NT2/D1 (cell line): Measurements from ENCODE around the gene ARL6IP4.

ENCODE experiments used
- DNase-seq: peaks from one replicate; pipeline ENCODE4 v3.0.0-alpha.2; 2011; ENCODE audit warnings: low read depth, low spot score
- H3K27me3 ChIP-seq: 2 replicates; pipeline ENCODE4 v1.6.0; 2011; ENCODE audit warnings: mild to moderate bottlenecking; ENCODE audit not compliant: insufficient read length, insufficient read depth
- H3K36me3 ChIP-seq: 2 replicates; pipeline ENCODE4 v1.6.1; 2011; ENCODE audit warnings: mild to moderate bottlenecking, low read length, mixed read lengths; ENCODE audit not compliant: insufficient read depth, insufficient read length
- H3K4me1 ChIP-seq: 2 replicates; pipeline ENCODE4 v1.5.1; 2011; ENCODE audit not compliant: insufficient read depth, insufficient read length
- H3K4me3 ChIP-seq: 2 replicates; pipeline ENCODE4 v1.5.1; 2011; ENCODE audit warnings: low read depth; ENCODE audit not compliant: insufficient read length
- H3K9ac ChIP-seq: 2 replicates; pipeline ENCODE4 v1.6.0; 2011; ENCODE audit warnings: low read depth; ENCODE audit not compliant: insufficient read length
- H3K9me3 ChIP-seq: 2 replicates; pipeline ENCODE4 v1.5.1; 2011; ENCODE audit warnings: mild to moderate bottlenecking, low read length; ENCODE audit not compliant: insufficient read depth
- SUZ12 ChIP-seq: IDR thresholded peaks from 2 replicates; pipeline ENCODE4 v1.6.1; 2011; ENCODE audit not compliant: insufficient read length, insufficient read depth; ENCODE audit errors: extremely low read depth
- YY1 ChIP-seq: IDR thresholded peaks from 2 replicates; pipeline ENCODE4 v1.6.1; 2011; ENCODE audit not compliant: insufficient read length, insufficient read depth
- ZNF274 ChIP-seq: IDR thresholded peaks from 2 replicates; pipeline ENCODE4 v1.6.1; 2011; ENCODE audit warnings: mild to moderate bottlenecking, low read depth, low read length

ARL6IP4 gene

DNA sequence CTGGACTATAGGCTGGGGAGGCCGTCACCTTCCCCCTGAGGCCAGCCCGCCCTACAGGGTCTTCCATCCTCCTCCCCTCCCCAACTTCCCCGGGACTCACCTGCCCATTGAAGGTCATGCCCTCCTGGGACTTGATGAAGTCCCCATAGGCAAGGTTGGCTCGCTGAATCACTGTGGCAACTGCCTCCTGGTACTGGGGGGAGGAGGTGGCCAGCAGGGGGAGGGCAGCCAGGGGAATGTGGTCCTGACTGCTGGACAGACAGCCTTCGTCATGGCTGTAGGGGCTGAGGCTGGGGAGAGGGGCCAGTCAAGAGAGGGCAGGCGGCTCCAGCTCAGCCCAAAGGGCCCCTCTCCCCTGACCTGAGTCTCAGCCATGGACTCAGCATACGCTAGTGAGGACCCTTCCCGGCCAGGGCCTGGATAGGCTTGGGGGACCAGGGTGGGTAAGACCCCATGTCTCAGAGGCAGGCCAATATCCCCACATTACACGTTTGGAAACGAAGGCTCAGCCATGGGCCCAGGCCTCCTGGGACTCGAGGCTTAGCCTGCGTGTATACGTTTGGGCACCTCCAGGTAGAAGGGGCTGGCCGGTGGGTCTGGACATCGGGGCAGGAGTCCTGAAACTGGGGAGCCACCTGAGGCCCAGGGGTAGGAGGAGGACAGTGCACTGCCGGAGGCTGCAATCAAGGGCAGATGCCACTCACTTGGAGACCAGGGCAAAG is 16.3 kb downstream of the ARL6IP4 start:
- Histone ChIP-seq H3K9ac (no peak overlapping the region), H3K4me1 (peaks cover 8% of the 10 kb centered on the region), H3K27me3 (no peaks in the 10 kb centered on the region), H3K4me3 (no peak overlapping the region), H3K36me3 (peaks cover 41% of the 10 kb centered on the region), H3K9me3 (no peaks in the 10 kb centered on the region)
- DNase-seq: no peak
- TF ChIP-seq ZNF274 (no peak), YY1 (no peak), SUZ12 (no peak)

DNA sequence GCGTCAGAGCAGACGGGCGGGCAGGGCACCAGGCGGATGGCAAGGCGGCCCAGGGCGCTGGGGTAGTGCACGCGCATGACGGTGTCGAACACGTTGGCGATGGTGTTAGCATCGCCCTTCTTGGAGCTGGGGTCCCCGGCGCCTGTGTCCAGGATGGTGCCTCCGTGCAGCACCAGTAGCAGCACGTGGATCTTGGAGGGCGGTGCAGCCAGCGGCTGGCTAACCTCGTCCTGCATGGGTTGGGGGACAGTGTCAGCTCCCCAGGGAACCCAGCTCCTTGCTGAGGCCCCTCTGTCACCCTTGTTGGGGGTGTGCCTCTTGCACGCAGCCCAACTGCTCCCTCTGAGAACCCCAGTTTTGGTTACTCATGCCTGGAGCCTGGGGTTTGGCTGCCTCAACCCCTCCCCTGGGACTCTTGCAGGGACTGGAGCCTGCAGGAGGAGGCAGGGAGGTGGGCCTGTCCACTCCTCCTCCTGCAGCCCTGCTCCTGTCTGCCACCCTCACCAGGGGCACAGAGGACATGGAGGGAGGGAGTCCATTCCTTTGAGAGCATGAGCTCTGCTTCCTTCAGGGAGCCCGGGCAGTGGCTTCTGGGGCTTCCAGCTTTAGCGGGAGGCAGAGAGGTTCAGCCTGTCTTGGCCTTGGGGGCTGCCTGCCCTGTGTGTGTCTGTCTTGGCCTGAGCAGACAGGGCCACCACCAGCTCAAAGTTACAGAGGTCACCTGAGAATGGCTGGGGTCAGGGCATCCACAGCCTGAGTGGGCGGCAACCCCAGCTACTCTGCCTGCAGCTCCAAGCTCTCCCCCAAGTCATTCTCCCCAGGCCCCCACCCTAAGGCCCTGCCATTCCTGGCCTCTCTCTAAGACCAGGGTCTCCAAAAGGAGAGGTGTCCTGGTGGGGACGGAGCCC is 17.1 kb downstream of the ARL6IP4 start:
- DNase-seq: no peak
- H3K4me1 ChIP-seq: peaks cover 8% of the 10 kb centered on the region
- no peak for TF ChIP-seq YY1
- no peak for TF ChIP-seq ZNF274
- no peak overlapping the region for H3K9ac ChIP-seq
- H3K36me3 ChIP-seq: peaks cover 38% of the 10 kb centered on the region
- H3K9me3 ChIP-seq: no peaks in the 10 kb centered on the region
- H3K4me3 ChIP-seq: no peak overlapping the region
- H3K27me3 ChIP-seq: no peaks in the 10 kb centered on the region

DNA sequence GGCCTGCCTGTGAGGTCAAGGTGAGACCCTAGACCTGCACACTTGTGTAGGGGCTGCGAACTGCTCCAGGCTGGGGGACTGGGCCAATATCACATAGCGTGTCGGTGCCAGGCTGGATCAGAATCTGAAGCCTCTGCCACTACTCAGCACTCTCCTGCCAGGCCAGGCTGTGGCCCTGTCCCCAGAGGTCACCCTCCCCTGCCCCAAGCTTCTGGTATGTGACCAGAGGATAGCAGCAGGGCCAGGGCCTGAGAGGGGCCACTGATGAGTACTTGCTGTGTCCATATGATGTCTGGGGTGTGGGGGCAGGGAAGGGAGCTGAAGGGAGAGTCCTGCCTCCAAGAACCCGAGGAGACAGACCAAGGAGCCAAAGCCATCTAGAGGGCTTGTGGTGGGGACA is 17.8 kb downstream of the ARL6IP4 start:
- Histone ChIP-seq H3K4me3 (no peak overlapping the region), H3K27me3 (no peaks in the 10 kb centered on the region), H3K9ac (no peak overlapping the region), H3K9me3 (no peaks in the 10 kb centered on the region), H3K36me3 (peaks cover 38% of the 10 kb centered on the region), H3K4me1 (peaks cover 9% of the 10 kb centered on the region)
- DNase-seq: no peak
- TF ChIP-seq YY1 (no peak), ZNF274 (no peak), SUZ12 (no peak)

DNA sequence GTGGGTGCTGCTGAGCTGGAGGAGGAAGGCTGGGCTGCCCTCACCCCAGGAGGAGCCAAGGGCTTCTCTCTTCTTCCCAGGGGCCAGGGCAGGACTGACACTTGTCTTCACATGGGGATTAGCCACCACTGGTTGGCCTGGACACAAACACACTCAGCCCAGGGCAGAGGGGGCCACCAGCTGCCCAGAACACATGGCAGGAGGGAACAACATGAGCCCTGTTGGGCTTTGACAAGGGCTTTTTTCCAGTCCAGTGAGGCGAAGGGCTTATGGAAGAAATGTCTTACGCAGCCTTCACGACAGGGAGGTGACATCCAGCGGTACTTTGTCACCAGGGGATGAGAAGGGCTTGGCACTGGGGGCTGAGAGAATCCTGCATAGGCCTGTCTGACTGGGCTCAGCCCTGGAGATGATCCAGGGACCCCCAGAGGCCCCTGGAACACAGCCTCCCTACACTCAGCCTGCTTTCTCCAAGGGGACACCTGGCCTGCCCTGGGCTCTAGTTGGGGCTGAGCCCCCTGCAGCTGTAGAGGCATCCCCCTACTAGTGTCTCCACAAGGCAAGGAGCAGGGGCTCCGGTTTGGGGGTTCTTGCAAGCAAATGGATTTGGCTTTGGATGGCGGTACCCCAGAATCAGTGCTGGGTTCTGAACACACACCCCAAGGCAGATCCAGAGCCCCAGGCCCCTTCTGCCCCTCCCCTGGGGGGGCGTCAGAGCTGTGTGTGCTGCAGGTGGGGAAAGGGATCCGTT is 18.9 kb downstream of the ARL6IP4 start:
- H3K9ac ChIP-seq: no peak overlapping the region
- TF ChIP-seq YY1 (no peak), ZNF274 (no peak), SUZ12 (no peak)
- DNase-seq: no peak
- no peaks in the 10 kb centered on the region for H3K27me3 ChIP-seq
- H3K9me3 ChIP-seq: no peaks in the 10 kb centered on the region
- H3K4me1 ChIP-seq: peaks cover 9% of the 10 kb centered on the region
- H3K36me3 ChIP-seq: peaks cover 48% of the 10 kb centered on the region
- no peak overlapping the region for H3K4me3 ChIP-seq

DNA sequence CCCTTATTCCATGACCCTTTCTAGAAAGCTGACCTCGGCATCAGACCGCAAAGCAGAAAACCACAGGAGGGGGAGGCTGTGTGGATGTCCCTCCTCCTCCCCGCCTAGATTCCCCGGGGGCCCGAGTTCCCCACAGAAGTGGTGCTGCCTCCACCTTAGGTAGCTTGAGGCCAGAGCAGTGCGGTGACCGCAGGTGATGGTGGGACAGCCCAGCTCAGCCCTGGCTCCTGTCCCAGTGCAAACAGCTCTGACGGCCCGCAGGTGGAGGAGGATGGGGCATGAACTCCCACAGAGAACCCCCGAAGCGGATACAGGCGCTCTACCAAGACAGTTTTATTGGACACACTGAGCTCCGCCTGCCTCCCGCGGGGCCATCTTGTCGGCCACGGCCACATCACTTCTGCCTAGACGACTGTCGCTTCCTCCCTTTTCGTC is 19.5 kb downstream of the ARL6IP4 start:
- DNase-seq: no peak
- Histone ChIP-seq H3K9me3 (no peaks in the 10 kb centered on the region), H3K36me3 (peaks cover 54% of the 10 kb centered on the region), H3K4me3 (no peak overlapping the region), H3K9ac (no peak overlapping the region), H3K4me1 (peaks cover 9% of the 10 kb centered on the region), H3K27me3 (no peaks in the 10 kb centered on the region)
- TF ChIP-seq SUZ12: no peak
- TF ChIP-seq ZNF274: no peak
- no peak for TF ChIP-seq YY1

DNA sequence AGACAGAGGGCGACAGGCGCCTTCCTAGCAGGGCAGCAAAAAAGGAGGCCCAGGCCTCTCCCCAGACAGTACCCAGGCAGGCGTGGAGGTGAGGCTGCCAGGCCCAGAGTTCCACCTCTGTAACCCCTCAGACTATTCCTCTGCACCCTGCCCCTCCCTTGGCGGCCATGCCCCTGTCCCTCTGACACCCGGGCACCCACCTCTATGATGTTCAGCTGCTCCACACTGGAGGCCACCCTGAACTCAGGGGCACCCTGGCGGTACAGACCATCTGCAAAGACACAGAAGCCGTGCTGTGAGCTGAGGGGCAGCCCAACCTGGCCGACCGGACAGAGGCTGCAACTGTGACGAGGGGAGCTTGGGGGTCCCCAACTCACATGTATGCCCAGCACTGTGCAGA is 20.1 kb downstream of the ARL6IP4 start:
- H3K4me1 ChIP-seq: peaks cover 9% of the 10 kb centered on the region

DNA sequence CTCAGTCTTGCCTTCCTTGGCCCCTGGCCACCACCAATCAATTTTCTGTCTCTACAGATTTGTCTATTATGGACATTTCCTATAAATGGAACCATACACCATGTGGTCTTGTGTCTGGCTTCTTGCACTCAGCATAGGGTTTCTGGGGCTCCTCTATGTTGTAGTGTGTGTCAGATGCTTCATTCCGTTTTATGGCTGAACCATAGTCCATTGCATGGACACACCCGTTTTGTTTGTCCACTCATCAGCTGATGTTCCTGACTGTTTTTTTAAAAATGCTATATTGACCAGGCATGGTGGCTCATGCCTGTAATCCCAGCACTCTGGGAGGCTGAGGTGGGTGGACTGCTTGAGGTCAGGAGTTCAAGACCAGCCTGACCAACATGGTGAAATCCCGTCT is 21.0 kb downstream of the ARL6IP4 start:
- no peaks in the 10 kb centered on the region for H3K27me3 ChIP-seq
- no peak for TF ChIP-seq YY1
- no peak for TF ChIP-seq ZNF274
- DNase-seq: no peak
- no peak overlapping the region for H3K9ac ChIP-seq
- no peaks in the 10 kb centered on the region for H3K9me3 ChIP-seq
- H3K4me1 ChIP-seq: peaks cover 9% of the 10 kb centered on the region
- peaks cover 53% of the 10 kb centered on the region for H3K36me3 ChIP-seq
- no peak overlapping the region for H3K4me3 ChIP-seq

More for the DNA sequence above, 20.1 kb downstream of the ARL6IP4 start:
- TF ChIP-seq ZNF274 (no peak), YY1 (no peak), SUZ12 (no peak)
- peaks cover 57% of the 10 kb centered on the region for H3K36me3 ChIP-seq
- no peak overlapping the region for H3K9ac ChIP-seq
- H3K27me3 ChIP-seq: no peaks in the 10 kb centered on the region
- H3K4me3 ChIP-seq: no peak overlapping the region
- no peaks in the 10 kb centered on the region for H3K9me3 ChIP-seq
- DNase-seq: no peak
